ENCODE data around the gene CD300H.

The CD300H gene

GRCh38 chr17:74573169-74573568 is 5.9 kb upstream of the CD300H start:
- Histone ChIP-seq H2AFZ (ENCODE audit: low read depth, low read length) (no peak overlapping the region), H3K4me2 (ENCODE audit: low read length, poor library complexity, severe bottlenecking) (no peak overlapping the region), H3K23ac (ENCODE audit: low read length in 2 of 2) (no peak overlapping the region), H4K91ac (ENCODE audit: low read length) (no peak overlapping the region), H2AK5ac (ENCODE audit: low read length, severe bottlenecking) (no peak overlapping the region), H3K27ac (ENCODE audit: low read length, poor library complexity, severe bottlenecking) (no peak overlapping the region), H2BK120ac (ENCODE audit: low read depth, low read length) (no peak overlapping the region), H3K14ac (ENCODE audit: low read length in 2 of 2) (no peak overlapping the region), H4K8ac (ENCODE audit: low read length) (no peak overlapping the region), H3K4ac (ENCODE audit: low read depth in 1 of 2, low read length in 2 of 2) (no peak overlapping the region), H3K9ac (ENCODE audit: low read length) (no peak overlapping the region), H2BK12ac (ENCODE audit: low read length in 2 of 2) (no peak overlapping the region), H3K9me3 (ENCODE audit: control insufficient read depth, low read length) (peaks cover 9% of the 10 kb centered on the region), H3K79me1 (replicated peaks; ENCODE audit: low read length, poor library complexity, severe bottlenecking) (no peaks in the 10 kb centered on the region), H2BK15ac (ENCODE audit: low read depth, poor library complexity, severe bottlenecking) (no peak overlapping the region), H3K4me1 (ENCODE audit: control insufficient read depth, insufficient read depth, low read depth, low read length) (peaks cover 19% of the 10 kb centered on the region), H3K4me3 (ENCODE audit: insufficient read depth in 1 of 2, low read depth in 1 of 2, low read length in 2 of 2) (no peak overlapping the region), H3K36me3 (ENCODE audit: control insufficient read depth in 1 of 2, insufficient read depth in 2 of 2, low read depth in 1 of 2, low read length in 2 of 2) (no peaks in the 10 kb centered on the region), H2BK5ac (ENCODE audit: low read depth, low read length, poor library complexity, severe bottlenecking) (no peak overlapping the region), H3K18ac (ENCODE audit: low read depth in 1 of 2, low read length in 2 of 2) (no peak overlapping the region), H3K27me3 (ENCODE audit: control insufficient read depth in 1 of 2, insufficient read depth in 1 of 2, low read length in 2 of 2) (peaks cover 21 to 62% of the 10 kb centered on the region in 2 experiments)
- DNase-seq = no peak
- 95% methylated on average over 3 of the region's 3 CpGs for WGBS

- Histone ChIP-seq H3K18ac (ENCODE audit: low read depth in 1 of 2, low read length in 2 of 2) (no peak overlapping the region), H2BK12ac (ENCODE audit: low read length in 2 of 2) (no peak overlapping the region), H2AK5ac (ENCODE audit: low read length, severe bottlenecking) (no peak overlapping the region), H3K23ac (ENCODE audit: low read length in 2 of 2) (no peak overlapping the region), H3K27me3 (ENCODE audit: control insufficient read depth in 1 of 2, insufficient read depth in 1 of 2, low read length in 2 of 2) (peaks cover 28 to 67% of the 10 kb centered on the region in 2 experiments), H3K4ac (ENCODE audit: low read depth in 1 of 2, low read length in 2 of 2) (no peak overlapping the region), H2BK5ac (ENCODE audit: low read depth, low read length, poor library complexity, severe bottlenecking) (no peak overlapping the region), H3K4me2 (ENCODE audit: low read length, poor library complexity, severe bottlenecking) (no peak overlapping the region), H4K91ac (ENCODE audit: low read length) (no peak overlapping the region), H3K9ac (ENCODE audit: low read length) (no peak overlapping the region), H3K4me3 (ENCODE audit: insufficient read depth in 1 of 2, low read depth in 1 of 2, low read length in 2 of 2) (no peak overlapping the region), H3K36me3 (ENCODE audit: control insufficient read depth in 1 of 2, insufficient read depth in 2 of 2, low read depth in 1 of 2, low read length in 2 of 2) (no peaks in the 10 kb centered on the region), H3K14ac (ENCODE audit: low read length in 2 of 2) (no peak overlapping the region), H4K8ac (ENCODE audit: low read length) (no peak overlapping the region), H3K27ac (ENCODE audit: low read length, poor library complexity, severe bottlenecking) (no peak overlapping the region), H2BK120ac (ENCODE audit: low read depth, low read length) (no peak overlapping the region), H2AFZ (ENCODE audit: low read depth, low read length) (no peak overlapping the region), H3K9me3 (ENCODE audit: control insufficient read depth, low read length) (peaks cover 9% of the 10 kb centered on the region), H2BK15ac (ENCODE audit: low read depth, poor library complexity, severe bottlenecking) (no peak overlapping the region), H3K79me1 (replicated peaks; ENCODE audit: low read length, poor library complexity, severe bottlenecking) (no peaks in the 10 kb centered on the region), H3K4me1 (ENCODE audit: control insufficient read depth, insufficient read depth, low read depth, low read length) (peaks cover 22% of the 10 kb centered on the region)
- 63% methylated on average over 4 of the region's 4 CpGs for WGBS
- no peak for DNase-seq
Observed at GRCh38 chr17:74571621-74572270, 4.4 kb upstream of the CD300H start.

GRCh38 chr17:74569020-74570003 is 2.0 kb upstream of the CD300H start:
- 68% methylated on average over 29 of the region's 32 CpGs for WGBS
- peaks cover 22% of the 10 kb centered on the region for H3K4me1 ChIP-seq (ENCODE audit: control insufficient read depth, insufficient read depth, low read depth, low read length)
- peak overlapping the region in 1 of 2 experiments; percentile 11 for H3K4me3 ChIP-seq (ENCODE audit: insufficient read depth in 1 of 2, low read depth in 1 of 2, low read length in 2 of 2)
- no peaks in the 10 kb centered on the region for H3K36me3 ChIP-seq (ENCODE audit: control insufficient read depth in 1 of 2, insufficient read depth in 2 of 2, low read depth in 1 of 2, low read length in 2 of 2)
- no peak overlapping the region for H2AFZ ChIP-seq (ENCODE audit: low read depth, low read length)
- peak overlapping the region in 1 of 2 experiments; percentile 28 for H3K14ac ChIP-seq (ENCODE audit: low read length in 2 of 2)
- H3K4ac ChIP-seq (ENCODE audit: low read depth in 1 of 2, low read length in 2 of 2) = no peak overlapping the region
- no peak overlapping the region for H2AK5ac ChIP-seq (ENCODE audit: low read length, severe bottlenecking)
- peaks cover 32 to 65% of the 10 kb centered on the region in 2 experiments for H3K27me3 ChIP-seq (ENCODE audit: control insufficient read depth in 1 of 2, insufficient read depth in 1 of 2, low read length in 2 of 2)
- H3K23ac ChIP-seq (ENCODE audit: low read length in 2 of 2) = no peak overlapping the region
- peak overlapping the region; percentile 57 for H3K27ac ChIP-seq (ENCODE audit: low read length, poor library complexity, severe bottlenecking)
- peaks cover 9% of the 10 kb centered on the region for H3K9me3 ChIP-seq (ENCODE audit: control insufficient read depth, low read length)
- no peaks in the 10 kb centered on the region for H3K79me1 ChIP-seq (replicated peaks; ENCODE audit: low read length, poor library complexity, severe bottlenecking)
- H4K91ac ChIP-seq (ENCODE audit: low read length) = no peak overlapping the region
- no peak overlapping the region for H3K9ac ChIP-seq (ENCODE audit: low read length)
- no peak overlapping the region for H4K8ac ChIP-seq (ENCODE audit: low read length)
- no peak overlapping the region for H2BK5ac ChIP-seq (ENCODE audit: low read depth, low read length, poor library complexity, severe bottlenecking)
- H3K18ac ChIP-seq (ENCODE audit: low read depth in 1 of 2, low read length in 2 of 2) = no peak overlapping the region
- H2BK120ac ChIP-seq (ENCODE audit: low read depth, low read length) = no peak overlapping the region
- no peak overlapping the region for H2BK15ac ChIP-seq (ENCODE audit: low read depth, poor library complexity, severe bottlenecking)
- peak overlapping the region; percentile 6 for H3K4me2 ChIP-seq (ENCODE audit: low read length, poor library complexity, severe bottlenecking)
- DNase-seq = peak; percentile 81
- no peak overlapping the region for H2BK12ac ChIP-seq (ENCODE audit: low read length in 2 of 2)
